Gastroesophageal sphincter (tissue), 3 donors: ENCODE results near the gene PPP1R27.

ENCODE experiments used
- EP300 ChIP-seq: sonication (generic); formaldehyde crosslinking; IDR thresholded peaks from one replicate; pipeline ENCODE4 v1.6.1; 2017; ENCODE audit warnings: antibody characterized with exemption, mild to moderate bottlenecking
- POLR2A ChIP-seq, 2 donors: fragments of 450-650 bp; IDR thresholded peaks; one replicate each; pipeline ENCODE4 v1.6.1; 2017; ENCODE audit warnings: antibody characterized with exemption in 2 of 2, mild to moderate bottlenecking in 2 of 2, moderate library complexity in 1 of 2
- POLR2AphosphoS5 ChIP-seq: sonication (generic); formaldehyde crosslinking; IDR thresholded peaks from one replicate; pipeline ENCODE4 v1.6.1; 2017; ENCODE audit warnings: antibody characterized with exemption
- TF ChIP-seq, protein P1 (sequence below), 4 experiments: fragments of 200-600 bp in 2 of 4; fragments of 450-650 bp in 2 of 4; sonication (generic) in 1 of 4; IDR thresholded peaks; one replicate each; pipeline ENCODE4 v1.5.1; 2017 to 2019; ENCODE audit warnings: antibody characterized with exemption in 4 of 4, mild to moderate bottlenecking in 2 of 4, moderate library complexity in 2 of 4

DNA sequence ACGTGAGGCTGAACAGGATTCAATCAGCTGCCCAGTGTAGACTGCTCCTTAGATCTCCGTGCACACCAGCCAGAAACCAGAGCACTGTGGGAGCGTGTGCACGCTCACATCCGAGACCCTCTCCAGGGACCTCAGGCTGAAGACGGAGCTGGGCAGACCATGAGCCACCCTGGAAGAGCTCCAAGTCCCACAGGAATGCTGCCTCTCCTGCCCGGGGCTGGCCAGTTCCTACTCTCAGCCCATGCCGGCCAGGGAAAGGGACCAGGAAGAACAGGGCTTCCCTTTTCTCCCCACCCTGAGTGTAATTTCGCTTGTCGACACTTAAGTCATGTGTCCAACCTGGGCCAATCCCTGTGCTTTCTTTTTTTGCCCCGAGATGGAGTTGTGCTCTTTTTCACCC, 49.7 kb upstream of the PPP1R27 start:
- TF ChIP-seq, protein P1, sequence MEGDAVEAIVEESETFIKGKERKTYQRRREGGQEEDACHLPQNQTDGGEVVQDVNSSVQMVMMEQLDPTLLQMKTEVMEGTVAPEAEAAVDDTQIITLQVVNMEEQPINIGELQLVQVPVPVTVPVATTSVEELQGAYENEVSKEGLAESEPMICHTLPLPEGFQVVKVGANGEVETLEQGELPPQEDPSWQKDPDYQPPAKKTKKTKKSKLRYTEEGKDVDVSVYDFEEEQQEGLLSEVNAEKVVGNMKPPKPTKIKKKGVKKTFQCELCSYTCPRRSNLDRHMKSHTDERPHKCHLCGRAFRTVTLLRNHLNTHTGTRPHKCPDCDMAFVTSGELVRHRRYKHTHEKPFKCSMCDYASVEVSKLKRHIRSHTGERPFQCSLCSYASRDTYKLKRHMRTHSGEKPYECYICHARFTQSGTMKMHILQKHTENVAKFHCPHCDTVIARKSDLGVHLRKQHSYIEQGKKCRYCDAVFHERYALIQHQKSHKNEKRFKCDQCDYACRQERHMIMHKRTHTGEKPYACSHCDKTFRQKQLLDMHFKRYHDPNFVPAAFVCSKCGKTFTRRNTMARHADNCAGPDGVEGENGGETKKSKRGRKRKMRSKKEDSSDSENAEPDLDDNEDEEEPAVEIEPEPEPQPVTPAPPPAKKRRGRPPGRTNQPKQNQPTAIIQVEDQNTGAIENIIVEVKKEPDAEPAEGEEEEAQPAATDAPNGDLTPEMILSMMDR (IDR thresholded peaks at IDR 0.05), result no peak
- no peak for TF ChIP-seq POLR2A (IDR thresholded peaks at IDR 0.05)
- no peak for TF ChIP-seq POLR2AphosphoS5
- no peak for TF ChIP-seq EP300
